ENCODE data around the gene SORBS1. TPM values are rescaled to one million over a fixed set of nuclear protein-coding genes. Genes with fewer than 3 reads are reported as not detected.

Gene SORBS1
- total and polyA plus RNA-seq, 8 donors, result 34.4 to 713 (median 168) TPM

- Histone ChIP-seq H3K27me3 (no peaks in the 10 kb centered on the region), H3K9me3 (no peaks in the 10 kb centered on the region), H3K36me3 (peaks cover 7 to 59% (median 41%) of the 10 kb centered on the region in 4 donors), H3K4me1 (peaks cover 39 to 97% (median 71%) of the 10 kb centered on the region in 4 donors), H3K4me3 (no peak overlapping the region), H3K27ac (peak overlapping the region in 4 of 5 donors; percentile 50 to 95 (median 80))
- intact Hi-C loops (cut with DNase I; ENCODE audit: low total_unique reads), result no loop called here
- WGBS, 5 donors, result 58 to 71% (median 70%) methylated on average over 1 of the region's 1 CpG
- no peak for DNase-seq
- TF ChIP-seq POLR2AphosphoS5 (IDR thresholded peaks at IDR 0.05), result no peak
These were observed 170.0 kb downstream of the SORBS1 start for GRCh38 chr10:95391164-95391563.

DNA sequence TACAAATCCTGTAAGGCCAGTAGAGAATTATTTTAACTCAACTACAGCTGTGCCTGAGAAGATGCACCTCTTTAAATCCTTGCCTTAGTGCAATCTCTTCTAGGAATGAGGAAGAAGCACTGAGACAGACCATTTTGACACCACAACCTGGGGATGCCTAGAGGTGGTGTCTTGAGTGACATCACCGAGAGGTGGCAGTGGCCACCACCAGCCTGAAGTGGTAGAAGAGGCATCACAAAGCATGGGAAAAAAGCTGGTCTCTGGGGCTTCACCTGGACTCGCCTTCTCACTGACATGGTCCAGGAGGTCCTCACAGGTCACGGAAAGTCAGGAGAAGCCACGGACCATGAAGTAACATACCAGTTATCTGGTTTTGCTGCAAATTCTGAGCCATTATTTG lies 171.2 kb downstream of the SORBS1 start:
- DNase-seq, result no peak
- TF ChIP-seq, protein P1, sequence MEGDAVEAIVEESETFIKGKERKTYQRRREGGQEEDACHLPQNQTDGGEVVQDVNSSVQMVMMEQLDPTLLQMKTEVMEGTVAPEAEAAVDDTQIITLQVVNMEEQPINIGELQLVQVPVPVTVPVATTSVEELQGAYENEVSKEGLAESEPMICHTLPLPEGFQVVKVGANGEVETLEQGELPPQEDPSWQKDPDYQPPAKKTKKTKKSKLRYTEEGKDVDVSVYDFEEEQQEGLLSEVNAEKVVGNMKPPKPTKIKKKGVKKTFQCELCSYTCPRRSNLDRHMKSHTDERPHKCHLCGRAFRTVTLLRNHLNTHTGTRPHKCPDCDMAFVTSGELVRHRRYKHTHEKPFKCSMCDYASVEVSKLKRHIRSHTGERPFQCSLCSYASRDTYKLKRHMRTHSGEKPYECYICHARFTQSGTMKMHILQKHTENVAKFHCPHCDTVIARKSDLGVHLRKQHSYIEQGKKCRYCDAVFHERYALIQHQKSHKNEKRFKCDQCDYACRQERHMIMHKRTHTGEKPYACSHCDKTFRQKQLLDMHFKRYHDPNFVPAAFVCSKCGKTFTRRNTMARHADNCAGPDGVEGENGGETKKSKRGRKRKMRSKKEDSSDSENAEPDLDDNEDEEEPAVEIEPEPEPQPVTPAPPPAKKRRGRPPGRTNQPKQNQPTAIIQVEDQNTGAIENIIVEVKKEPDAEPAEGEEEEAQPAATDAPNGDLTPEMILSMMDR (IDR thresholded peaks at IDR 0.05), result no peak
- TF ChIP-seq POLR2AphosphoS5 (IDR thresholded peaks at IDR 0.05) (no peak), EP300 (IDR thresholded peaks at IDR 0.05) (no peak), POLR2A (IDR thresholded peaks at IDR 0.05) (no peak)
- WGBS, 5 donors, result 90 to 96% (median 95%) methylated on average over 4 of the region's 4 CpGs
- peaks cover 42 to 97% (median 74%) of the 10 kb centered on the region in 4 donors for H3K4me1 ChIP-seq
- intact Hi-C loops (cut with DNase I; ENCODE audit: low total_unique reads), result no loop called here
- H3K9me3 ChIP-seq, result no peaks in the 10 kb centered on the region
- peak overlapping the region in 4 of 5 donors; percentile 38 to 95 (median 76) for H3K27ac ChIP-seq
- H3K4me3 ChIP-seq, result no peak overlapping the region
- H3K36me3 ChIP-seq, result peaks cover under 1 to 50% (median 31%) of the 10 kb centered on the region in 4 donors
- H3K27me3 ChIP-seq, result no peaks in the 10 kb centered on the region

DNA sequence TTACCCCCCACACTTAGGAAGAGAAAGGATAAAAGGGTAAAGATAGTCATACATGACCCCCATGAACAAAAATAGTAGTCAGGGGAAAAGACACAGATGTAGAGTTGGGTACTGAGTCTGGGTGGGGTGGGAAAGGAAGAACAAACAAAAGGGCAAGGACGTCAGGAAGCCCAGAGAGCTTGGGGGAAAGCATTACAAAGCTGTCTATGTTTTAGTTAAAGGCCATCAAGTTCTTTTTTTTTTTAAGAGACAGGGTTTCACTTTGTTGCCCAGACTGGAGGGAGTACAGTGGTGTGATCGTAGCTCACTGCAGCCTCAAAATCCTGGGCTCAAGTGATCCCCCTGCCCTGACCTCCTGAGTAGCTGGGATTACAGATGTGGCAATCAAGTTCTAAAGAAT lies 172.0 kb downstream of the SORBS1 start:
- intact Hi-C loops (cut with DNase I; ENCODE audit: low total_unique reads), result no loop called here
- H3K9me3 ChIP-seq, result no peaks in the 10 kb centered on the region
- DNase-seq, result no peak
- TF ChIP-seq POLR2AphosphoS5 (IDR thresholded peaks at IDR 0.05) (no peak), EP300 (IDR thresholded peaks at IDR 0.05) (no peak), POLR2A (IDR thresholded peaks at IDR 0.05) (no peak)
- TF ChIP-seq, protein P1 (IDR thresholded peaks at IDR 0.05), result no peak
- no peaks in the 10 kb centered on the region for H3K27me3 ChIP-seq
- peaks cover 42 to 95% (median 74%) of the 10 kb centered on the region in 4 donors for H3K4me1 ChIP-seq
- H3K36me3 ChIP-seq, result peaks cover 0 to 51% (median 37%) of the 10 kb centered on the region in 4 donors
- 41 to 58% (median 49%) methylated on average over 2 of the region's 2 CpGs for WGBS, 5 donors
- peak overlapping the region; percentile 27 to 95 (median 75) for H3K27ac ChIP-seq
- H3K4me3 ChIP-seq, result no peak overlapping the region

GRCh38 chr10:95388539-95388938 lies 172.6 kb downstream of the SORBS1 start:
- DNase-seq, result peak; percentile 67 to 73
- H3K27ac ChIP-seq, result peak overlapping the region; percentile 38 to 95 (median 75)
- H3K36me3 ChIP-seq, result peaks cover 0 to 52% (median 39%) of the 10 kb centered on the region in 4 donors
- H3K4me3 ChIP-seq, result no peak overlapping the region
- no peaks in the 10 kb centered on the region for H3K9me3 ChIP-seq
- H3K27me3 ChIP-seq, result no peaks in the 10 kb centered on the region
- peaks cover 42 to 99% (median 75%) of the 10 kb centered on the region in 4 donors for H3K4me1 ChIP-seq
- WGBS, 5 donors, result 5 to 12% (median 9%) methylated on average over 1 of the region's 1 CpG
- intact Hi-C loops (cut with DNase I; ENCODE audit: low total_unique reads), result no loop called here
- TF ChIP-seq, protein P1 (IDR thresholded peaks at IDR 0.05), result no peak
- TF ChIP-seq POLR2AphosphoS5 (IDR thresholded peaks at IDR 0.05), result peak; percentile 72 to 90 (median 76)

GRCh38 chr10:95388109-95388471 lies 173.1 kb downstream of the SORBS1 start:
- intact Hi-C loops (cut with DNase I; ENCODE audit: low total_unique reads), result no loop called here
- 56 to 87% (median 68%) methylated on average over 5 of the region's 5 CpGs for WGBS, 5 donors
- peak overlapping the region; percentile 38 to 95 (median 75) for H3K27ac ChIP-seq
- H3K4me3 ChIP-seq, result no peak overlapping the region
- H3K36me3 ChIP-seq, result peaks cover 0 to 52% (median 39%) of the 10 kb centered on the region in 4 donors
- no peaks in the 10 kb centered on the region for H3K9me3 ChIP-seq
- no peaks in the 10 kb centered on the region for H3K27me3 ChIP-seq
- no peak for DNase-seq
- peaks cover 42 to 99% (median 75%) of the 10 kb centered on the region in 4 donors for H3K4me1 ChIP-seq
- TF ChIP-seq POLR2AphosphoS5 (IDR thresholded peaks at IDR 0.05) (no peak), EP300 (IDR thresholded peaks at IDR 0.05) (no peak), POLR2A (IDR thresholded peaks at IDR 0.05) (no peak)
- TF ChIP-seq, protein P1 (IDR thresholded peaks at IDR 0.05), result no peak
